RWPE2 (cell line): ENCODE measurements around the gene PPP1R15B.

Experiments
- ATAC-seq: fragments of 200-7000 bp; cut with Tn5 transposase; 3 replicates; pipeline ENCODE4 v1.9.1; 2021; ENCODE audit warnings: low read depth
- DNase-seq: peaks from one replicate; pipeline ENCODE4 v3.0.0-alpha.2; 2020; ENCODE audit warnings: low spot score
- H3K27ac ChIP-seq: fragments of 450-650 bp; 2 replicates; pipeline ENCODE4 v1.5.1; 2017; ENCODE audit warnings: mild to moderate bottlenecking; ENCODE audit not compliant: poor library complexity, severe bottlenecking
- H3K27me3 ChIP-seq: fragments of 250-450 bp; sonication (Bioruptor Pico); 2 replicates; pipeline ENCODE4 v1.5.1; 2021; ENCODE audit warnings: mild to moderate bottlenecking, moderate library complexity; ENCODE audit not compliant: insufficient read depth, poor library complexity, severe bottlenecking
- H3K36me3 ChIP-seq: fragments of 250-450 bp; sonication (Bioruptor Pico); 2 replicates; pipeline ENCODE4 v1.5.1; 2020; ENCODE audit warnings: low read depth, mild to moderate bottlenecking, moderate library complexity
- H3K4me1 ChIP-seq: fragments of 250-450 bp; sonication (Bioruptor Pico); 2 replicates; pipeline ENCODE4 v1.5.1; 2021; ENCODE audit warnings: mild to moderate bottlenecking, moderate library complexity; ENCODE audit not compliant: insufficient read depth, poor library complexity, severe bottlenecking
- H3K4me3 ChIP-seq: fragments of 250-450 bp; sonication (Bioruptor Pico); 2 replicates; pipeline ENCODE4 v1.5.1; 2021; ENCODE audit warnings: mild to moderate bottlenecking, moderate library complexity; ENCODE audit not compliant: severe bottlenecking
- H3K9me3 ChIP-seq: fragments of 250-450 bp; sonication (Bioruptor Pico); 2 replicates; pipeline ENCODE4 v1.5.1; 2021; ENCODE audit warnings: mild to moderate bottlenecking, moderate library complexity; ENCODE audit not compliant: severe bottlenecking
- TF ChIP-seq, protein P1 (sequence below): fragments of 450-650 bp; IDR thresholded peaks from one replicate; pipeline ENCODE4 v1.5.1; 2017; ENCODE audit warnings: mild to moderate bottlenecking, moderate library complexity; ENCODE audit not compliant: poor library complexity, severe bottlenecking

PPP1R15B gene

DNA sequence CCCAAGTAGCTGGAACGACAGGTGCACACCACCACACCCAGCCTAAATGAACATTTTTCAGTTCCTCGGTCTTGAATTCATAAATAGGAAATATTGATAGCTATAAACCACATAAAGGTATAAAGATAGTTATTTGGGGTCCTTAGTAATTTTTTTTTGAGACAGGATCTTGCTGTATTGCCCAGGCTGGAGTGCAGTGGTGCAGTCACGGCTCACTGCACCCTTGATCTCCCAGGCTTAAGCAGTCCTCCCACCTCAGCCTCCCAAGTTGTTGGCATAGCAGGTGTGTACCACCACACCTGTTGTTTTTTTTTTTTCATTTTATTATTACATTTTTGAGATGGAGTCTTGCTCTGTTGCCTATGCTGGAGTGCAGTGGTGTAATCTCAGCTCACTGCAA, 3.7 kb upstream of the PPP1R15B start:
- Histone ChIP-seq H3K4me3 (no peak overlapping the region), H3K27me3 (no peaks in the 10 kb centered on the region), H3K9me3 (no peaks in the 10 kb centered on the region), H3K27ac (no peak overlapping the region), H3K36me3 (peaks cover 8% of the 10 kb centered on the region), H3K4me1 (peaks cover 34% of the 10 kb centered on the region)
- ATAC-seq (no peak), DNase-seq (no peak)
- TF ChIP-seq, protein P1, sequence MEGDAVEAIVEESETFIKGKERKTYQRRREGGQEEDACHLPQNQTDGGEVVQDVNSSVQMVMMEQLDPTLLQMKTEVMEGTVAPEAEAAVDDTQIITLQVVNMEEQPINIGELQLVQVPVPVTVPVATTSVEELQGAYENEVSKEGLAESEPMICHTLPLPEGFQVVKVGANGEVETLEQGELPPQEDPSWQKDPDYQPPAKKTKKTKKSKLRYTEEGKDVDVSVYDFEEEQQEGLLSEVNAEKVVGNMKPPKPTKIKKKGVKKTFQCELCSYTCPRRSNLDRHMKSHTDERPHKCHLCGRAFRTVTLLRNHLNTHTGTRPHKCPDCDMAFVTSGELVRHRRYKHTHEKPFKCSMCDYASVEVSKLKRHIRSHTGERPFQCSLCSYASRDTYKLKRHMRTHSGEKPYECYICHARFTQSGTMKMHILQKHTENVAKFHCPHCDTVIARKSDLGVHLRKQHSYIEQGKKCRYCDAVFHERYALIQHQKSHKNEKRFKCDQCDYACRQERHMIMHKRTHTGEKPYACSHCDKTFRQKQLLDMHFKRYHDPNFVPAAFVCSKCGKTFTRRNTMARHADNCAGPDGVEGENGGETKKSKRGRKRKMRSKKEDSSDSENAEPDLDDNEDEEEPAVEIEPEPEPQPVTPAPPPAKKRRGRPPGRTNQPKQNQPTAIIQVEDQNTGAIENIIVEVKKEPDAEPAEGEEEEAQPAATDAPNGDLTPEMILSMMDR = no peak

DNA sequence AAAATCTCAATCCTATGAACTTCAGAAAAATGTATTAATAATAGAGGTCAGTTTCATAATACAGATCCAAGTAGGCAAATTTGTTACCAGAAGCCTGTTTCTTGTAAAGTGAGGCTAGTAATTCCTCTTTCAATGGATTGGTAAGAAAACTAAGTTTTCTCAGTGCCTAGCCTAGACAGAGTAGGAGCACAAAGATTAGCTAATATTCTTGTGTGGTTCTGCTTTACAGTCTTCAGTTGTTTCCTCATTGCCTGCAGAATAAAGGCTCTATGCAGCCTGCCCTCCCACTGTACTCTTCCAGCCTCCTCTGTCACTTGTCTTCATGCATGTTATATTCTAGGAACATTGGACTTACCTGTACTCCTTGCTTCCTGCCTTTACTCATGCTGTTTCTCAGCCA, 2.4 kb upstream of the PPP1R15B start:
- peak overlapping the region; percentile 76 for H3K27ac ChIP-seq
- TF ChIP-seq, protein P1 = no peak

DNA sequence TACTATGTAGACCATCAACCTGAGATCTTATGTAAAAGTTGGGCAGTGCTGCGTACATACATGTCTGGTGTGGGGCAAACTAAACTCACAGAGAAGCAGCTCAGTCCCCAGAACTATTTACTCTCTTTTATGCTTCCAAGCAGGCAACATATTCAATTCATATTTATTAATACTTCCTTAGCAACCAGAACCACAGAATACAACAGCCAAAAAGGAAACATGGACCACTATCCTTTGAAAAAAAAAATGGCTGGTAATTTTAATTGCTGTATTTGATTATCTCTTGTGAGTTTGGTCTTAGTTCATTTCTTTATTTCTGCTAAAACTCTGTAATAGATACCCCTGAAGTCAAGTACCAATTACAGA, 1.5 kb upstream of the PPP1R15B start:
- peak overlapping the region; percentile 76 for H3K27ac ChIP-seq
- DNase-seq (no peak), ATAC-seq (no peak)
- no peak overlapping the region for H3K4me3 ChIP-seq
- no peaks in the 10 kb centered on the region for H3K9me3 ChIP-seq
- TF ChIP-seq, protein P1 = no peak
- H3K27me3 ChIP-seq = no peaks in the 10 kb centered on the region
- H3K4me1 ChIP-seq = peaks cover 21% of the 10 kb centered on the region
- H3K36me3 ChIP-seq = peaks cover 30% of the 10 kb centered on the region

More for the DNA sequence above, 2.4 kb upstream of the PPP1R15B start:
- no peak for ATAC-seq
- H3K27me3 ChIP-seq = no peaks in the 10 kb centered on the region
- no peak overlapping the region for H3K4me3 ChIP-seq
- peaks cover 22% of the 10 kb centered on the region for H3K36me3 ChIP-seq
- H3K4me1 ChIP-seq = peaks cover 29% of the 10 kb centered on the region
- DNase-seq = no peak
- no peaks in the 10 kb centered on the region for H3K9me3 ChIP-seq

GRCh38 chr1:204410688-204411450, 748 bp downstream of the PPP1R15B start:
- Histone ChIP-seq H3K9me3 (no peaks in the 10 kb centered on the region), H3K27me3 (no peaks in the 10 kb centered on the region), H3K4me1 (peaks cover 17% of the 10 kb centered on the region), H3K36me3 (peaks cover 53% of the 10 kb centered on the region), H3K27ac (peak overlapping the region; percentile 76), H3K4me3 (peak overlapping the region; percentile 94)
- no peak for DNase-seq
- peak; percentile 33 for ATAC-seq
- TF ChIP-seq, protein P1 = no peak
